GM19455 (cell line): ENCODE measurements around the gene C9orf85.

ENCODE experiments used
- ATAC-seq: cut with Tn5 transposase; IDR thresholded peaks from one replicate; pipeline ENCODE4 v1.9.1; 2021; ENCODE audit not compliant: unreplicated experiment

C9orf85 gene

DNA sequence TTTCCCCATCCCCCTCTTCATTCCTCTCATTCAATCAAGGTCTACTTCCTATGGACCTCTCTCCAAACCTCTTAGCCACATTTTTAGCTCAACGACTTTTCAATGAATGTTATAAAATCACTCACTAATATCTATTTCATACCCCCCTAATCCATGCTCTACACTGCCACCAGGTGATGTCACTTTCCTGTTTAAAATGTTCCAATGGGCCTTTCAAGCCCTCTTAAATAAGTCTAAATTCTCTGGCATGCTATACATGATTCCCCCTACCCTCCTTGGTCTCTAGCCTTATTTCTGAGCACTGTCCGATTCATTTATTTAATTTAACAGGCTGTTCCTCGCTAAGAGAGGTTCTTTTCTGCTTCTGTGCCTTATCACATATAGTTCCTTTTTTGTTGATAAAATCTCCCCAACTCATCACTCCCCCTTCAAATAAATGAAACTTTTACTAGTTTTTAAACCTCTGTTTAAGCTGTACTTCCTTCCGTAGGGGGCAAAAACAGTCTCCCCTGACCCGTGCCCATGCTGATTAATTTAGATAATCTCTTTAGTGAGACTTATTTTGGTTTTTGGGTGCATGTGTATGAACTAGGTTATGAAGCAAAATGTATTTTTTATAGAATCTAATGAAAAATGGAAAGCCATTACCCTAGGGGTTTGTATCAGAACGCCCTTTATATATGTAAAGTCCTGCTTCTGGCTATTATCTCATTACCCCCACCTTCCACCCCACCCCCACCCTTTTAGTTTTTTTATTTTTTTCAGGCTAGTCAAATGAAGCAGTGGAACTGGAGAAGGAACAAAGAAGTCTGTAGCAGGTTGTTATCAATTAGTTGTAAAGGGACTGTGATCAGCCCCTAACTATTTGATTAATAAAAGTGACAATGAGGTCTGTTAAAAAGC lies 9.5 kb upstream of the C9orf85 start:
- ATAC-seq, result no peak

DNA sequence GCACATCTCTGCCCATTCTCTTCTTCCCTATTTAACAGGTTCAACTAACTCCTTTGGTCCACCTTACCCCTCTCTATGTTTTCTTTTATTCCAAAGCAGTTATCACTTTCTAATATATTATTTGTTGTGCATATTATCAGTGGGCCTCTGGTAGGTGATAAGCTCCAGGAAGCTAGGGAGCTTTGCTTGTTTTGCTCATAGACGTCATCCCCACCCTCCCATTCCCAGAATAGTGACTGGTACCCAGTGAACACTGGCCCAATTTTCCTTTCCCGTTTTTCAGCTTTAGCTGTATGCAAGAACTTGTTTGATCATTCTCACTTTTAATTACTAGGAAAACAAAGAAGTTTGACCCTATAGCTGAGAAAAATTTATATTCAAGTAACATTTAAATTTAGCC lies 7.4 kb upstream of the C9orf85 start:
- no peak for ATAC-seq

DNA sequence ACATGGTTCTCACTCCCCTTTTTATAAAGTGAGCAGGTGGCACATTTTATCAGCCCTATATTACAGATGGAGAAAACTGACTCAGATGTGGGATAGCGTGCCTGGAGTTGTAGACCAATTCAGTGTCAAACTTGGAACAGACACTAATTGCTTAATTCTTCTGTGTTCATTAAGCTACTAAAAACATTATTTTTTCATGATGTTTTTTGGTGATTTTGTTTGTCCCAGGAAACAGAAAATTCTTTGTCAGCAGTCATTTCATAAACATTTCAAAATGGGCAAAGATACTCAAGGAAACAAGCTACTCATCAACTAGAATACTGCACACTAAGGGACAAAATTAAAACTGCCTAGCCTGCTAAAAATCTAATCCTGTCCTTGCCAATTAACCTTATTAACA lies 2.6 kb upstream of the C9orf85 start:
- no peak for ATAC-seq

DNA sequence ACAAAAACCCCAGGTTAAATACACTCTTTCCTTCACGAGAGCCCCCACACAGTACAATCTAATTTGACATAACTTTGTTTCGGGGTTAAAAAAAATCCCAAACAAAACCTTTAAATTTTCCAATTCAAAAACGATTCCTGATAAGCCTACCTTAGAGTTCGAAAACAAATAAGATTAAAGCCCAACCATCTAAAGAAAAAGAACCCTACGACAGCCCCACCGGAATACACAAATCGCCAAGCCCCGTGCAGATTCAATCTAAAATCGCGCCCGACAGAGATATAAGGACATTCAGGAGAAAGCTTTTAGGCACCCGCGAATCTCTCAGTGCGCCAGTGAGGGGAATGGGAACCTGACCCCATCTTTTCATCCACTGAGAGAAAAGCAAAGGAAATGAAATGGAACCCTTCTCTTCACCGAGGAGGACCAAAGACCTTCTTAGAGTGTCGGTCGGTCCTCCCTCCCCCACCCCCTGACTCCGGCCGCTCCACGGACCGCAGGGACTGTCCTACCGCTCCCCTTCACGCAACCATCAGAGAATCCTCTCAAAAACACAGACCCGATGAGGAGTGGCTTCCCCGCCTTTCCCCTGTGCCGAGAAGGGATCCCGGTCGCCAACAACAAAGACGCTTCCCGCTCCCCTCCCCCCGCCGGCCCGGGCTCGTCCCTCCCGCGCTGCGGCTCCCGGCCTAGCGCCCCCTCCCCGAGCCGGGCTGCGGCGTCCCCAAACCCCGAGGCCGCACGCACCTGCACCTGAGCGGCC lies 1.4 kb upstream of the C9orf85 start:
- ATAC-seq, result peak; percentile 0

DNA sequence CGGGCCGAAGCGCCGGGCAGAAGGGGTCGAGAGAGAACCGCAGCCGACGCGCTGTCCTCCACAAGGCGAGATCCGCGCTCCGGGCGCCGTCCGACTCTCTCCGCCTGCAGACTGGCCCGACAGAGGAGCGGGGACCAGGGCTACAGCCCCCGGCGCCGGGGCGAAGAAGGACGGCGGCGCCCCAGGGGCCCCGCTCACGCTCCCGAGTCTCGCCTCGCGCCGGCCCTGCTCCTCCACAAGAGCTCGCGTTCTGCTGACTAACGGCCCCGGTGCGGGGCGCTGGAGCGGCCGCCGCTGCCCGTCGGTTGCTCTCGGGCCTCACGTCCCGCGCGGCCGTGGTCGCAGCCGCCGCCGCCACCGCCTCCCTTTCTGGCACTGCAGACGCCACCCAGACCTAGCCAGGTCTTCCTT lies 784 bp upstream of the C9orf85 start:
- peak; percentile 23 for ATAC-seq

DNA sequence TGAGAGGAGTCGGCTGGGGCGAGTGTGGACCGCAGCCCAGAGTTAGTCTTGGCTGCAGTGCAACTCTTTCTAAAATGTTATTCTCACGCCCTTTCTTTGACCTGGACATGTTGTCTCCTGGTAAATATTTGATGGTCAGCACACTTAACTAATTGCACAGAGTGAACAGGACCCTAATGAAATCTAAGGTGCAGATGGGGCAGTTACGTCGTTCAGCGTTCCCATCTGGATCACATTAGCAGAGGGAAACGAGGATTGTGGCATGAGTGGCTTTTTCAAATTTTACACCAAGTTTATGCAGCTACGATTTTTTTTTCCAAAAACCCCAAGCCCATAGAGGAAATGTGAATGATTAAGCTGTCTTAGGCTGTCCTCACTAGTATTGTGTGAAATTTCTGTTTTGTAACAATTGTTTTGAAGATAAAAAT lies 483 bp downstream of the C9orf85 start:
- ATAC-seq, result no peak

DNA sequence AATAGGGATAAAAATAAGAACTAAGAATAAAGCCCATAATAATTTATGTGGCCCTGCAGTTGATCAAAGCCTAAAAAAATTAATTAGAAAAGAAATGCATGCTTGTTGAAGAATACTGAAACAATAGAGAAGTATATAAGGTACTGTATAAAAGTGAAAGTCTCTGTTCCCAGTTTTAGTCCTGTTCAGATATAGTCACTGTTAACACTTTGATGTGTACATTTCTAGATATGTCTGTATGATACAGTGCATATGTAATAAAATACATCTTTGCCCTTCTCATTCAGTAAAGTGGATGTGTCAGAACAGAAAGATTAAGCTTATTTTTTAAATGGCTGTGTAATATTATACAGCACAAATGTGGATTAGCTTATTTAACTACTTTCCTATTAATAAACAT lies 4.1 kb downstream of the C9orf85 start:
- ATAC-seq, result no peak

DNA sequence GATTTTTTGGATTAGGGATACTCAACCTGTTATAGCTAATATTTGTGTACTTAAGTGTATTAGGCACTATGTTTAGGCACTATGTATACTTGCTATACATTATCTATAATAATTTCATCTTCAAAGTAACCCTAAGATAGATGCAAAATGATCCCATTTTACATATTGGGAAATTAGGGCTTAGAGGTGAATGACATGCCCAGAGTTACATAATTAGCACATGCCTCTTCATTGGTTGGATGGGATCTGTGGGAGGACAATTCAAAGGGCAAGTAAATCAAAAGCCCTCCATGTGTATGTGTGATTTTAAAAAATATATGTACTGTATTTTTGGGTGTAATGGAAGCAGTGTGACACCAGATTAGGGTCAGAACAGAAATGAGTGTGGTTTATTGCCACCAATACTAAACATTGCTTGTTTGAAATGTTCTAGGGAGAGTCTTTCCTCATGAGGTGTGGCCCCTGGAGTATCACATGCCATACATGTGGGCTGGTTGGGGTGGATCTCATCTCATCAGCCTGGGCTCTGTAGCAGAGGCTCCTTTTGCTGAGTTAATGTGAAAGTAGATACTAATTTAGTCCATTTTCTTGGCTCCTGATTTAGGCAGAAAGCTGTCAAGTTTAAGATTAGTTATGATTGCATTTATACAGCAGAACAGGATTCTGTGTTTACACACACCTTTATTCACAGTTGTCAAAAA lies 5.5 kb downstream of the C9orf85 start:
- peak; percentile 63 for ATAC-seq

DNA sequence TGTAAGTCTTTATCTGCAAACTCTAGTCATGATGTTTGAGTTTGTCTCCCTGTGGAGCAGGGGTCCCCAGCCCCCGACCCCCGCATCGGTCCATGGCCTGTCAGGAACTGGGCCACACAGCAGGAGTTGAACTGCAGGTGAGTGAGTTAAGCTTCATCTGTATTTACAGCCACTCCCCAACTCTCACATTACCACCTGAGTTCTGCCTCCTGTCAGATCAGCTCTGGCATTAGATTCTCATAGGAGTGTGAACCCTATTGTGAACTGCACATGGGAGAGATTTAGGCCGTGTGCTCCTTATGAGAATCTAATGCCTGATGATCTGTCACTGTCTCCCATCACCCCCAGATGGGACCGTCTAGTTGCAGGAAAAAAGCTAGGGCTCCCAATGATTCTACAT lies 7.0 kb downstream of the C9orf85 start:
- no peak for ATAC-seq

DNA sequence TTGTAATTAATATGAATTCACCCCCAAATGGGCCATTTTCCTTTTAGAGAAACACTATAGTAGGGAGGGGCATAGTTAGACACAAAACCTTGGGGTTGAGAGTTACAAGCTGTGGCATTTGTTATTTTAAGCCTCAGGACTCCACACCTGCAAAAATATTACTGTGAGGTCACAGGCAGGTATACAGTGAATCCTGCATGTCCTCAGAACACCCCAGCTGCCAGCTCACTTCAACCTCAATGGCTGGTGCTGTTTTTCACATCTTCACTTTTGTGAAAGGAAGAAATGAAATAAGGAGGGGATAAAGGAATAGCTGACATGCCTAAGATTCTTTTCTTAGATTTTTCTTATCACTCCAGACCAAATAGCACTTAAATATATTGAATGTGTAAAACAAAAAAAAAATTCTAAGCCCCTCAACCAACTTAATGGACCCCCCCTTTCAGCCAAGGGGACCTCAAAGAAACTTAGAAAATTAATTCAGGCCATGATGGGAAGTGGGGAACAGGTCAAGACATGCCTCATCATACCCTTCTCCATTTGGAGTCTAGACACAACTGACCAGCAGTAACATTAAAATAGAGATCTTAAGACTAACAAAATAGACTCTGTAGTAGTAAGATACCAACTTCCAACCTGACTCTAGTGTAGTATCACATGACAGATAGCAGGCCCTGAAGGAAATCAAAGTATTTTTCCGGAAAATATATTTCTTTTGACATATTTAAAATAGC lies 9.2 kb downstream of the C9orf85 start:
- no peak for ATAC-seq

DNA sequence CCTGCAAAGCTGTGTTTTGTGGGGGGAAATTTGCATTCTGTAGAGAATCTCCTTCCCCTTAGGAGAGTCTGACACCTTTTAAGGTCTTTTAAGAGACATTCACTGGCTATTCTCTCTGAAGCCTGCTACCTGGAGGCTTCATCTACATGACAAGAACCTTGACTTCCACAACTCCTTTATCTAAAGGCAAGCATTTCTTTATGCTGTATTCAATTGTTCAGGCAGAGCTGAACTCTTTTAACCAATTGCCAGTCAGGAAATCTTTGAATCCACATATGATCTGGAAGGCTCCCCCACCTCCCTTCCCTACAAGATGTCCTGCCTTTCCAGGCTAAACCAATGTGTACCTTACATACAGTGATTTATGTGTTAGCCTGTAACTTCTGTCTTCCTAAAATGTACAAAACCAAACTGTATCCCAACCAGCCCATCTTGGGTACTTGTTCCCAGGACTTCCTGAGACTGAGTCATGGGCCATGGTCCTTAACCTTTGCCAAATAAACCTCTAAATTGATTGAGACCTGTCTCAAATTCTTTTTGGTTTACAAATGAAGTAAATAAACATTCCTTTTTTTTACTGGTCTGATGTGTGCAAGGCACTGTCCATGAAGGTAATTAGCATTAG lies 9.9 kb downstream of the C9orf85 start:
- no peak for ATAC-seq

DNA sequence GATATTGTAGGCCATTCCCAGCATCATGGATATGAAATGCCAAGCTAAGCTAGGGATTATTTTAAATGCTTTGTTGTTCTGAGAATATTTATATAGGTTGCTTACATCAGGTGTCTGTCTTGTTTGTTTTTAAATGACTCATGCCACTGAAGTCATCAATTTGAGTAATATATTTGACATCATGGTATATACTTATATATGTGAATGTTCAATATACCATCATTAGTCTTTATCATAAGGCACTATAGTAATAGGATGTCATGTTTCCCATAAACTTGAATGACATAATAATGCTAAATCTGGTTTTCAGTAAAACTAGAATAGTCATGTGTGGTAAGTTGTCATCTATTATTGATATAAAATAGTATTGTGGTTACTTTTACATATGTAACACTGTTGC lies 13.1 kb downstream of the C9orf85 start:
- ATAC-seq, result no peak

DNA sequence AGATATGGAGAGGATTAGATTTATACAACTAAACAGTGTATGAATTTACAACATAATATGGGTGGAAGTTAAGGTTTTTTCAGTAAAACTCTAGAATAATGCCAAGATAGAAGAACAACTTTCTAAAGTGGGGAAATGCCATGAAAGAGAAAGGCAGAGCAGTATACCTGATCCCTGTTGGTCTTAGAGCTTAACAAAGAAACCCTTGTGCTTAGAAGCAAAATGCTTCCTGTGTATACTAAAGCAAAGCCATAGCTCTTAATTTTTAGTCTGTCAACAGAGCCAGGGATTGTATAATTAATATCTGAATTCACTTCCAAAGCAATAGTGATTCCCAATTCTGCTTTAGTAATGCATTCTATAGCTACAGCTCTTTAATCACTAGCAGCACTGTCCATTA lies 14.4 kb downstream of the C9orf85 start:
- no peak for ATAC-seq

DNA sequence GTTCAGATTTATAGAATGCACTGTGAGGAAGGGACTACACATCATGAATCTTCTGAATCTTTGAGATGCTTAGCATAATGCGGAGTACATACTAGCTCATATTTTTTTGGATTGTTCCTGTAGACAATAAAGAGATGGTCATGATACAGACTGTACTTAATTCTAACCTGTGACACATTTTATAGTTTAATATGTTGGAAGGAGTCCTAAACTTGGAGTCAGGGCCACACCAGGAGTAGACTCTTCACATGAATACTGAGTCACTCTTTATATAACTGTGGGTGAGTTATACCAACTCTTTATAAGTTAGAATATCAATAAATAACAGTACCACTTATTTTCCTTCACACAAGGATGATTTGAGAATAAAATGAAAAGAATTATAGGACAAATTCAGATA lies 16.9 kb downstream of the C9orf85 start:
- ATAC-seq, result no peak

DNA sequence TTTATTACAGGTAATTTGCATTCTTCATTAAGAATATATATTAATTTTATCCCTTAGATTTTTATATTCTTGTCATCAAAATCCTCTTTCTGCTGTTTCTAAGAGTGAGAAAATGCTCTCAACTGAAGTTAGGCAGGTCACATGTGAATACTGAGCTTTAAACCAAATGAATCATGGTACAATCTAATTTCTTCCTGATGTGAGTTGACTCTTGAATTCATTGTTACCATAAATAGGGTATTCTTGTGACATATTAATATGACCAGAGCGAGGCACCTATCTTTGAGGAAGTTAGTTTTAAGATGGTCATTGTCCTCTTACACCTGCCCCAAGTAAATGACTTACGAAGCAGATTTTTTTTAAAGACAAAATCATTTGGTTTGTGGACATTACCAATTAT lies 17.4 kb downstream of the C9orf85 start:
- ATAC-seq, result no peak

DNA sequence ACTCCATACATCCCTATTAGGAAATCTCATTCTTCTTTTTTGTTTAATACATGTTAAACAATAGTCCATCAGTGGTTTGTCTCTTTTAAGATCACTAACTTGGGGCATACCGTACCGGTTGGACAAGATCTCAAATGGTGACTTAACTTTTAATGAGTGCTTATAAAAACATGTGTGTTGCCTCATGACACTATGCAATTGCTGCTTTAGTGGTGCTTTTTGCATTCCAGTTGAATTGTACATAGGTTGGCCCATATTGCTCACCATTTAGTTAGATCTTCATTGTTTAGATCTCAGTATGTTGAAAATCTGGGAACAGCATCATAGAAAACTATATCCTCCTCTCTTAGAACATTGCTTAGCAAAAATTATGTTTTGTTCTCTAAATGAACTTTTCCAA lies 17.8 kb downstream of the C9orf85 start:
- no peak for ATAC-seq

DNA sequence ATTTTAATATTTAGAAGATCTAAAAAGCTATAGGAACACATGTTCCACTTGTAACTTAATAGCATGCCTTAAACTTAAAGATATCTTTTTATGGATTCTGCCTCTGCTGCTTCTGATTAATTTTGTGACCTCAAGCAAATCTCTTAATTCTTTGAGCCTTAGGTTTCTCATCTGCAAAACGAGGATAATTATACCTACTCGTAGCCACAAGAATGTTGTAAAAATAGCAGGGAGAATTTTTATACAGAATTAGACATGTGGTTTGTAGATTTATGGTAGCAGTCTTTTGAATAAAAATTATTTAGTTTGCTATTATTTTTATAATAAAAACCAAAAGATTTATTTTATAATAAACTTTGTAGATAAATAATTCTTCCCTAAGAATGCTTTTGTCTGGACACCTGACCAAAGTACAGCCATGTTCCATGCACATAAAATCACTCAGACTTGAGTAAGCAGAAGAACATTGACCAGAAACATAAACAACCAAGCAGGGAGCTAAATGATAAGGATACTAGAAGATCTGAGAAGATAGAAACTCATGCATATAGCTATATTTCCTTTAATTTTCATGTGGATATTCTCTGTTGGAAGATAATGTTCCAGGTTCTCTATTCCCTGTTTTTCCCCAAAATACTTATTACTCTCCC lies 18.5 kb downstream of the C9orf85 start:
- ATAC-seq, result no peak

DNA sequence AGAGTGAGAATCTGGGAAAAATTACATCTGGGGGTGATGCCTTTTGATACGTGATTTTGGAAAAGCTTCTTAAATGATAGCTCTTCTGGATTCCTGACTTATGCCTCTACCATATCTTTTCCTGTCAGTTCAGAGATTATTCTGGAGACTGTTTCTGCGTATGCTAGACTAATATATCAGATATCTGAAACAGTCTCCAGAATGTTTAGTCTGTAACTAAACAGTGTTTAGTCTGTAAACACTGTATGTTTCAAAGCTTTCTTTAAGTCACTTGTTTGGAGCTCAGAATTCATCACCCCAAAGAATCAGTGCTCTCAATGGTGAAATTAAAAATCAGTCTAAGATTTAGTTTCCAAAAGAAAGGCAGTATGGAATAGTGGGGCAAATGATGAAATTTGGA lies 19.7 kb downstream of the C9orf85 start:
- ATAC-seq, result no peak

DNA sequence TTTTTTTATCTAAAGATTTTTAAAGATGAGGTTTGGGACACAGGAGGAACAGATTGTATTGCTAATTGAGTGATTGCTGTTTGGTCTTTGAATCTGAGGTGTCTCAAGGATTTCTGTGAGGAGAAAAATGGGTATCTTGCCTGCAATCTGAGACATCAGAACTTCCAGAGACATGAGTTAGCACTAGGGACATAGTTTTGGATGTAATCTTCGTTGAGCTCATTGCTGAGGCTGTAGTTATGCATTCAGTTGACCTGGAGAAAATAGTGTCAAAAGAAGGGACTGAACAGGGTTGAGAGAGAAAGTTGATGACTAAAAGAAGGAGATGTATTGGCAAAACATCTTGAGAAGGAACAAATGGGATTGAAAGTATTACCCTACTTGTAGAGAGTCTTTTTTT lies 24.6 kb downstream of the C9orf85 start:
- no peak for ATAC-seq

DNA sequence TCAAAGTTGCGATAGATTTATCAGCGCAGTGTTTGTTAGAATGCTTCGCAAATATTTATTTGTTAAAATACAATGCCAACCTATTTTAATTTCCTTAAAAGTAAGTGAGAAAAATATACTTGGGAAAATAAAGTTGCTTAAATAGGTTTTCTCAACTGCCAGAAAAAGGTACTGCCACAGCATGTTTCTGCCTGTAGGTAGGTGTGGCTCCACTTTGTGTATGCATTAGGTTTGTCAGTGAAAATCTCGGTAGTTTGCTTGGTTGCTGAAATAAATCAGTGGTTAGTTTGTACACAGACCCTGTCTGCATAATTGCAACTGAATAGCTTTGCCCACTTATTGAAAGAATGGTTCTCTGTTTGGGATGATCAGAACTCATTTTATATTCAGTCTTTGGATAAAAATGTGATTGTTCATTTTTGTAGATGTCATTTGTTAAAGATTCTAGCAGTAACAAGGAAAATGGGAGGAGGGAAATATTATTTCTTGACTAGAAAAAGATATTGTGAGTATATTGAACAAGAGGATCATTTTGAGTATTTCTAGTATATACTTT lies 25.7 kb downstream of the C9orf85 start:
- no peak for ATAC-seq
